AG08396 (cell line): ENCODE results near the gene PTPRG.

Experiments
- DNase-seq: peaks from one replicate; pipeline ENCODE4 v3.0.0; 2012; ENCODE audit warnings: low spot score, mixed read lengths

The PTPRG gene

DNA sequence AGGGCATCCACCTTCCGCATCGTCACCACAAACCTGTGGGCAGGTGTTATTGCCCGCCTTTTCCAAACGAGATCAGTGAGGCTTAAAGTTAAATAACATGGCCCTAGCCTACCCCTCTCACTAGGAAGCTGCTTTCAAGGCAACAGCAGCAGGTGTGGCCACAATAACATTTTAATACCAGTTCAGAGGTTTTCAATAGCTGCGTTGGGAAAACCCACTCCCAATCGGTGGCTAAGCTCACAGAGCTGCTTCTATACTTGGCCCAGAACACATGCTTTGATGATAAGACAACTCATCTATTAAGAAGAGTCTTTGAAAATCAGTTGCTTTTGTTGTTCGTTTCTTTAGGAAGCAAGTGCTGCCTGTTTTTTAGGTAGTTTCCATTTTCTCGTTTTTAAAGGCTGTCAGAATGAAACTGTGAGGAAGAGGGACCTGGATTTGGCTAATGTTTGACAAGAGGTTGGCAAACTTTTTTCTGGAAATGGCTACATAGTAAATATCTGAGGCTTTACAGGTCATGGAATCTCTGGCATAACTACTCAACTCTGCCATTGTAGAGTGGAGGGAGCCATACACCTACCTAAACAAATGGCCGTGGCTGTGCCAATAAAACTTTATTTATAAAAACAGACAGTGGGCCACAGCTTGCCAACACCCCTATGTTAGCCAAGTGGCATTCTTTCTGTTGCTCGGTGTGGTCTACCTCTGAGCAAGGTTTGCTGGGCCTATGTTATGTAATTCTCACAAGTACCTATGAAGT is 632.4 kb downstream of the PTPRG start:
- no peak for DNase-seq

- no peak for DNase-seq
Measured at GRCh38 chr3:62197350-62198012, 636.1 kb downstream of the PTPRG start.

GRCh38 chr3:62199126-62199525 is 637.8 kb downstream of the PTPRG start:
- no peak for DNase-seq

- peak; percentile 65 for DNase-seq
Measured at GRCh38 chr3:62201438-62202035, 640.2 kb downstream of the PTPRG start.

DNA sequence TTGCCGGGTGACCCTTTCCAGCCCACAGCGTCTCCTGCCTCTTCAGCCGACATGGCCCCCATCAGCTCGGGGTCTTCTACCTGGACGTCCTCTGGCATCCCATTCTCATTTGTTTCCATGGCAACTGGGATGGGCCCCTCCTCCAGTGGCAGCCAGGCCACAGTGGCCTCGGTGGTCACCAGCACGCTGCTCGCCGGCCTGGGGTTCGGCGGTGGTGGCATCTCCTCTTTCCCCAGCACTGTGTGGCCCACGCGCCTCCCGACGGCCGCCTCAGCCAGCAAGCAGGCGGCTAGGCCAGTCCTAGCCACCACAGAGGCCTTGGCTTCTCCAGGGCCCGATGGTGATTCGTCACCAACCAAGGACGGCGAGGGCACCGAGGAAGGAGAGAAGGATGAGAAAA is 641.8 kb downstream of the PTPRG start:
- DNase-seq: no peak

GRCh38 chr3:62203561-62203960 is 642.2 kb downstream of the PTPRG start:
- DNase-seq: no peak

- DNase-seq: no peak
Measured at GRCh38 chr3:62207197-62207596, 645.8 kb downstream of the PTPRG start.

GRCh38 chr3:62208385-62208784 is 647.0 kb downstream of the PTPRG start:
- no peak for DNase-seq

DNA sequence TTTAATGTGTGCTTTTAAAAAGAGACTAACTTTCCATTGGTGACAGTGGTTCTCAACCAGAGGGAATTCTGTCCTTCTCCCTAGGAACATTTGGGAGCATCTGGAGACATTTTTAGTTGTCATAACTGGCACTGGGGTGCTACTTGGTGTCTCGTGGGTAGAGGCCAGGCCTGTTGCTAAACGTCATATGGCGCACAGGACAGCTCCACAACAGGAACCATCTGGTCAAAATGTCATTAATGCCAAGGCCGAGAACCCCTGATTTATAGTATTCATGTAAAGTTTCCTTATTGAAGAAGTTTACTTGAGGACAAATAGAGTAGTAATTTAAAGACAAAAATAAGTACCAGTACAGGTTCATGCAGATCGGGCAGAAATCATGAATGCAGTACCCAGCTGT is 647.7 kb downstream of the PTPRG start:
- DNase-seq: no peak

- DNase-seq: no peak
Measured at GRCh38 chr3:62210011-62210410, 648.6 kb downstream of the PTPRG start.

- no peak for DNase-seq
Measured at GRCh38 chr3:62211675-62212429, 650.5 kb downstream of the PTPRG start.

GRCh38 chr3:62214850-62215249 is 653.5 kb downstream of the PTPRG start:
- DNase-seq: no peak

- DNase-seq: no peak
Measured at GRCh38 chr3:62220616-62221015, 659.2 kb downstream of the PTPRG start.

- DNase-seq: no peak
Measured at GRCh38 chr3:62225051-62225450, 663.7 kb downstream of the PTPRG start.

DNA sequence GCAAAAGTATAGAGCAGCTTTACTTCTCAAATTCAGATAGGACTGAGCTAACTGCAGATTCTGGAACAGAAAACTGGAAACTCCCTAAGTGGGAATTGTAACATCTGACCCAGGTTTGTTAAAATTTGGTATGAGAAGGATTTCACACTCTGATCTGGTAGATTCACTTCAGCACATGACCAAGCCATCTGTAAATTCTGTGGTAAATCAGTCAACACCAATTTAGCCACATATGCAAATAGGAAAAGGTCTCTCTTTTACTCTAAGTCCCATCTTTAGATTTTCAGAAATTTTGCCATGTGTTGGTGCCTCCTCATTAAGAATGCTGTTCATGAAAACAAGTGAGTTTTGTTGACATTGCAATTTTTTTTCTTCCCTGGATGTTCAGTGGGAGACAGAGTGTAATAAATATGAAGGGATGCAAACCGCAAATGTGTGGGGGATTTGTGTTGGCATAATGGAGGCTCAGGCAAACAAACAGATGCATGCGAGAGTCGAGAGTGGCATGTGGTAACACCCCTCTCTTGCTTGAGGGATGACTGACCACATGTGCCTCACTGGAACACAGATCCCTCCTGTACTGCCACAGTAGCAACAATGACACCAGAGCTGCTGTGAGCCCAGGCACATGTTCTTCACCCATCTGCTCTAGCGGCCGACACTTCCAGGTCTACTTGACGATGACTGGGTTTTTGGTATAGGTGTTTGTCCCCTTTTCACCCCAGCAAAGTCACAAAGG is 665.4 kb downstream of the PTPRG start:
- DNase-seq: no peak

DNA sequence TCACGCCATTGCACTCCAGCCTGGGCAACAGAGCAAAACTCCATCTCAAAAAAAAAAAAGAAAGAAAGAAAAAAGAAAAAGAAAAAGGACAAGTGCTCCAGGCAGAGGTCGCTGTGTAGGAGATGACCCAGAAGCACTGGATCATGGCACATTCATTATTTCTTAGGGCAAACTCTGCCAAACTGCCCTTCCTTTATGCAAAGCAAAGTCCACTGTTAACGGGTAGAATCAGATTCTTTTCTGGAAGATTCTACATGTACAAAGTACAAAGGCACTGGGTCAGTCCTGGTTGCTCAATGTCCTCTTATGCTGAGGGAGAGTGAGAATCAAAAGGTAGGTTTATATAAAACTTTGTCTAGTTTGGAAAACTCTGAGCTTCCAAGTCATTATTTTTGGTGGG is 667.1 kb downstream of the PTPRG start:
- DNase-seq: no peak

GRCh38 chr3:62229211-62229610 is 667.8 kb downstream of the PTPRG start:
- DNase-seq: no peak

- no peak for DNase-seq
Measured at GRCh38 chr3:62229908-62230307, 668.5 kb downstream of the PTPRG start.

DNA sequence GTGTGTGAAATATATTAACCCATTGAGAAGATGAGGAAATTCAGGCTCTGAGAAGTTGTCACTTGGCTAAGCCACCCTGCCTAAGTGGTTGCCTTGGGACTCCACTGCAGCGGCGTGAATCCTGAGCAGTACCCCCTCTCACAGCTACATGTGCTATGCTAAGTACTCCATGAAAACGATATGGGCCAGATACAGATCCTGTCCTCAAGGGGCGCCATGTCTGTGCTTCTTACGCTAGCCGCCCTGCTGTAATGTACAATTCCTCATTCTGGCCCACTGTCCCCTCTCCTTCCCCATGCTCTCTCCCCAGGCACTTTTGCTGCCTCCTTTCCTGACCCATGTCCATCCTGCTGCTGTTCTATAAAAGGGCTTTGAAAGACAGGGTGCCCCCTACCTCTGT is 671.7 kb downstream of the PTPRG start:
- no peak for DNase-seq

- no peak for DNase-seq
Measured at GRCh38 chr3:62236016-62236415, 674.6 kb downstream of the PTPRG start.

DNA sequence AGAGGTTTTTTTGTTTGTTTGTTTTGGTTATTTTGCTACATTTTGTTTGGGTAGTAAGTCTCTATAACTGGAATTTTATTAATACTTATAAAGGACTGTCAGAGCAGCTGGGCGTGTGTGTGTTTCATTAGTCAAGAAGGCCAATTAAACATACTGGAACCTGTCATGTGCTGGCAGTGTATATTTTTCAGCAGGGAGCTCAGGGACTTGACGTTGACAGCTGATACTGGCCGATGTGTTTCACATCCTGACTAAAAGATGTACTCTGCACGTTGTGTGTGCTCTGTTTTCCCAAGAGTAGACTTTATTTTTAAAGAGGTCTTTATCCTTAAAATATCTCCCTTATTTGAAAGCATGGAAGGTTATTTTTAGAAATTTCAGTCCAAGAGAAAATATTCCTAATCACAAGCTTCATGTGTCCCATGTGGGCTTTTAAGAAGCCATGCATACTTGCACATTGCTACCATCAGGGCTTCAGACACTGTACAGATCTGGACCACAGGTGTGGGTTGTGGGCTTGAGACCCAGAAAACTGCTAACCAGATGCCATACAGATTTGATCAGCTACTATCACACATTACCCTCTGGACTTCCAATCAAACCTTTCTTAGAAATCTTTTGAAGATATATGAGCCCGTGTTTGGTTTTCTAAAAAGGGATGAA is 676.0 kb downstream of the PTPRG start:
- DNase-seq: no peak
